GM21529 (cell line): ENCODE measurements around the gene TMEM131.
"Not testable (repeated sequence)": the region's sequence is repeated elsewhere in the genome, so short reads cannot be mapped to it uniquely, and the experiment has no call there.

Experiments
- ATAC-seq: cut with Tn5 transposase; IDR thresholded peaks from one replicate; pipeline ENCODE4 v1.9.1; 2021; ENCODE audit not compliant: unreplicated experiment

TMEM131 gene, protein sequence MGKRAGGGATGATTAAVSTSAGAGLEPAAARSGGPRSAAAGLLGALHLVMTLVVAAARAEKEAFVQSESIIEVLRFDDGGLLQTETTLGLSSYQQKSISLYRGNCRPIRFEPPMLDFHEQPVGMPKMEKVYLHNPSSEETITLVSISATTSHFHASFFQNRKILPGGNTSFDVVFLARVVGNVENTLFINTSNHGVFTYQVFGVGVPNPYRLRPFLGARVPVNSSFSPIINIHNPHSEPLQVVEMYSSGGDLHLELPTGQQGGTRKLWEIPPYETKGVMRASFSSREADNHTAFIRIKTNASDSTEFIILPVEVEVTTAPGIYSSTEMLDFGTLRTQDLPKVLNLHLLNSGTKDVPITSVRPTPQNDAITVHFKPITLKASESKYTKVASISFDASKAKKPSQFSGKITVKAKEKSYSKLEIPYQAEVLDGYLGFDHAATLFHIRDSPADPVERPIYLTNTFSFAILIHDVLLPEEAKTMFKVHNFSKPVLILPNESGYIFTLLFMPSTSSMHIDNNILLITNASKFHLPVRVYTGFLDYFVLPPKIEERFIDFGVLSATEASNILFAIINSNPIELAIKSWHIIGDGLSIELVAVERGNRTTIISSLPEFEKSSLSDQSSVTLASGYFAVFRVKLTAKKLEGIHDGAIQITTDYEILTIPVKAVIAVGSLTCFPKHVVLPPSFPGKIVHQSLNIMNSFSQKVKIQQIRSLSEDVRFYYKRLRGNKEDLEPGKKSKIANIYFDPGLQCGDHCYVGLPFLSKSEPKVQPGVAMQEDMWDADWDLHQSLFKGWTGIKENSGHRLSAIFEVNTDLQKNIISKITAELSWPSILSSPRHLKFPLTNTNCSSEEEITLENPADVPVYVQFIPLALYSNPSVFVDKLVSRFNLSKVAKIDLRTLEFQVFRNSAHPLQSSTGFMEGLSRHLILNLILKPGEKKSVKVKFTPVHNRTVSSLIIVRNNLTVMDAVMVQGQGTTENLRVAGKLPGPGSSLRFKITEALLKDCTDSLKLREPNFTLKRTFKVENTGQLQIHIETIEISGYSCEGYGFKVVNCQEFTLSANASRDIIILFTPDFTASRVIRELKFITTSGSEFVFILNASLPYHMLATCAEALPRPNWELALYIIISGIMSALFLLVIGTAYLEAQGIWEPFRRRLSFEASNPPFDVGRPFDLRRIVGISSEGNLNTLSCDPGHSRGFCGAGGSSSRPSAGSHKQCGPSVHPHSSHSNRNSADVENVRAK (N-terminal part only)

DNA sequence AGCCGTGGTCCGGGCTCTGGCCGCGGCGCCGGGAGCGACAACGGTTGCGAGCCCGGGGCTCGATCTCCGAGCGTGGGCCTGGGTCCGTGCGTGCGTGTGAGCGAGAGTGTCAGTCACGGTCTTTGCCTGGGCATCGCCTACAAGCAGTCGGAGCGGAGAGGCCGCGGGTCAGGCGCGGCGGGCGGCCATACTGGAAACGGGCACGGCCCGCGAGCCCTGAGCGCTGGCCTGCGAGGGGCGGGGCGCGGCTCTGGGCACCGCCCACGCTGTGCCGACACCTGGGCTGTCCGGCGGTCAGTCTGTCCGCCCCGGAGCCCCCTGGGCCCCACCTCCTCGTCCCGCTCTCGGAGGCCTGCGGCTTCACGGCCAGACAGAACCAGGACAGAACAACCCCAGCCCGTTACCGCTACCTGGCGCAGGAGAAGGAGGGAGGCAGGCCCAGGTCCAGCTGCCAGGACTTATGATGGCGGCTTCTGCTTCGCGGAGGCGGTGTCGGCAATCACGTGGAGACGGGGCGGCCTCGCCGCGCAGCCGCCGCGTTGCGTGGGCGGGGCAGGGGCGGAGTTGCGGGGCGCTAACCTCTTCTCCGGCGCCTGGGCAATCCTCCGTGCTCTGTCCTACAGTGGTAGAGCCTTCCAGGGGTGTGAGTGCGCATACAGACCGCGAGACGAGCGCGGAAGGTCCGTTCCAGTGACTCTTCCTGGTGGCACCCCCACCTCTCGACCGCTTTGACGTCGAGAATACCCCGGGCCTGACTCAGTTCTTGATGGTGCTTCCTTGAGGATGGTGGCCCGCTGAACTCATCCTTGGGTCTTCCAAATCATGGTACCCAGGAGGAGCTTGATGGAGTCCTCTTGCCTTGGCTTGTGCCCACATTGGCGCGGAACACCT is at the start of gene TMEM131:
TMEM131 (minus strand) TSS at position 215 of the 891 bp plus-strand sequence. CDS start 286 bp downstream, outside the sequence.
- peak; percentile 72 for ATAC-seq

DNA sequence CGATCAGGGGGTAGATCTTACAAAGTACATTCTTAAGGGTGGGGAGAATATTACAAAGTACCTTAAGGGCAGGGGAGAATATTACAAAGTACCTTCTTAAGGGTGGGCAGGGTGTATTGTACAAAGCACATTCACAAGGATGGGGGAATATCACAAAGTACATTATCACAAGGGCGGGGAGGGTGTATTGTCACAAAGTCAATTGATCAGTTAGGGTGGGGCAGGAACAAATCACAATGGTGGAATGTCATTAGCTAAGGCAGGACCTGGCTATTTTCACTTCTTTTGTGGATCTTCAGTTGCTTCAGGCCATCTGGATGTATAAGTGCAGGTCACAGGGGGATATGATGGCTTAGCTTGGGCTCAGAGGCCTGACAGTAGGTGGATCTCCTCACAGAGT is 49.0 kb upstream of the TMEM131 start:
- not testable (repeated sequence) for ATAC-seq

DNA sequence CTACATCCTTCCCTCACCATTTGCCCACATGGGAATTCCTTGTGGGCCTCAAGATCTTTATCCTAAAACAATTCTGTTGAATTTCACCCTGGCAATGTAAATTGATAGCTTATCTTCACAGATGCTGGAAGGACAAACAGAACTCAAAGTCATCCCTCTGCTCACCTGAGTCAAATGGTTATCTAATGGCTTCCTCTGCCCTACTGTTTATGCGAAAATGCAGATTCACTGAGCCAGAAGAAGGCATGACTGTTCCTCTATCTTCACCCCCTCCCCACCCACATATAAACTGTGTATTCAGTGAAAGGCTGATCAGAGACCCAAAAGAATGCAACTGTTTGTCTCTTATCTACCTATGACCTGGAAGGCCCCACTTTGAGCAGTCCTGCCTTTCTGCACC is 47.4 kb upstream of the TMEM131 start:
- ATAC-seq, result no peak

DNA sequence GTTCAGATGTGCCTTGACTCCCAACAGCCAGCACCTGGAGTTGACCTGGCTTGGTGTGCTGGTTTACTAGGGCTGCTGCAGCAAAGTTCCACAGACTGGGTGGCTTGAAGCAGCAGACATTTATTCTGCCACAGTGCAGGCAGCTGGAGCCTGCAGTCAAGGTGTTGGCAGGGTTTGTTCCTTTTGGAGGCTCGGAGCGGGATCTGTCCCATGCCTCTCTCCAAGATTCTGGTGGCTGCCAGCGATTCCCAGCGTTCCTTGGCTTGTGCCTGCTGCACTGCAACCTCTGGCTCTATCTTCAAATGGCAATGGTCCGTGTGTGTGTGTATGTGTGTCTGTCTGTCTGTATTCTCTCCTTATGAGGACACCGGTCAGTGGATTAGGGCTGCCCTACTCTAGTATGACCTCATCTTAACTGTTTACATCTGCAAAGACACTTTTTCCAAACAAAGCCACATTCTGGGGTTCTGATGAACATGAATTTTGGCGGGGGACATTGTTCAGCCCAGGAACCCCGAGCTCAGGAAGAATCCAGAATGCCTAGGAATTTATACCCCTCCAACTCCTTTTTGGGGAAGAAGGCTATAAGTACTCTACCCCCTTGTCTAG is 44.7 kb upstream of the TMEM131 start:
- no peak for ATAC-seq

DNA sequence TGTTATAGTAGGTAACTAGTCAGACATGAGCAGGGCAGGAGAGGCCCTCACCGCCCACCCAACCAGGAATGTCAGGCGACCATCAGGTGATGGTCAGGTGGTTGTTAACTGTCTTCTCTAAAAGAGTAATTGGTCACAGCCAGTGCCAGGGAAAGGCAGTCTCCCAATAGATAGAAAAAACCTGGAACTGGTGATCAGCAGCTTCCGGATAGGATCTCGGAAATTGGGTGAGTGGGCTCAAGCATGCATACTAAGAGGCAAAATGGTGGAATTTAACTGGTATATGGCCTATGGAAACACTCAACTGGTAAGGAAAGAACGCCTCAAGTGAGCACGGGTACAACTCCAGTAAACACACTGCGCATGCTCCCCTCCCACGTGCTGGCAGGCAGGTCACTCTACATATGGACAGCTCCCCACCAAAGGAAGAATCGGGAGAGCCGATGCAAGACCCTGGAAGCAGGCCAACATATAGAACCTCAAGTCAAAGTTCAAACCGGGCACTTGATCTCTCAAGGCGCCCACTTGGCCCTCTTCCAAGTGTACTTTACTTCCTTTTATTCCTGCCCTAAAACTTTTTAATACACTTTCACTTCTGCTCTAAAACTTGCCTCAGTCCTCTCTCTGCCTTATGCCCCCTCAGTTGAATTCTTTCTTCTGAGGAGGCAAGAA is 43.5 kb upstream of the TMEM131 start:
- ATAC-seq, result no peak

DNA sequence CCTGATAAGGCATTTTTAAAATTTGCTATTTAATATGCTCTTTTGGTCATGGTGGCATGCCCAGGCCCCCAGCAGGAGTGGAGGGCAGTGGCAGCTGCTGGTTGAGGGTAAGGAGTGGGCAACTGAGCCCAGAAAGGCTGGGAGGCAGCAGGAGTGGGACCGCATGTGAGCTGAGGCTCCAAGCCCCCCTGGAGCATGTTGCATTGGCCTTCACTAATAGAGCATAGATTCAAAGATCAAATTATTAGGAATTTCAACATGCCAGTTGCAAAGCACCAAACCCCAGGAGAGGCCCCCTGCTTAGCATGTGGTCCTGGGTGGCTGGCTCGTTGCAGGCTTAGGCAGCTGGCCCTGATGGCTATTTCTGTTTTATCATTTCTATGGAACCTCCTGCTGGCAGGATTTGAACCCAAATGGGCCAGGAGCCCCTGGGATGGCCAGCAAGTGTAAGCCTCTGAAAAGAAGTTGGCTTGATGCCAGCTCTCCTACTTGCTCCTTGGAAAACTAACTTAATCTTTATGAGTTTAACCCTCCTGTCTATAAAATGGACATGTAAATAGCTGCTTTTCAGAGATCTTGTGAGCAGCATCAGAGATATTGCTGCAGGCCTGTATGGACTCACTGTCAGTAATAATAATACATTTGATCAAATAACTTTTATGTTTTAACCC is 42.1 kb upstream of the TMEM131 start:
- ATAC-seq, result no peak

DNA sequence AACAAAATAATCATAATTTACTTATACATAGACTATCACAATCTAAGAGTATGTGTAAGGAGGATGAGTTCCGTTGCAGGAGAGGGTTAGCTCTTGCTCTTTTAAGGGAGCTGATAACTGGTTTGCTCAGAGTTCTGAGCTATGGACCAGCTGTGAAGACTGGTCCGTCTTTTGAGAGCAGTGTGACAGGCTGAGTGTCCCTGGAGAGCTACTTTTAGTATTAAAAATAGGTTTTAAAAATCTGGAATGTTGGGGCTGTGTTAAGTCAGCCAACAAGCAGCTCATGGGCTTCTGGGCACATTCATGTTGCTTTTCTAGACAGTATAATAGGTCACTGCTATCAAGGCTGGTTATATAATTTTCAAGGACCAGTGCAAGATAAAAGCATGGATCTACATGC is 41.5 kb upstream of the TMEM131 start:
- ATAC-seq, result no peak

DNA sequence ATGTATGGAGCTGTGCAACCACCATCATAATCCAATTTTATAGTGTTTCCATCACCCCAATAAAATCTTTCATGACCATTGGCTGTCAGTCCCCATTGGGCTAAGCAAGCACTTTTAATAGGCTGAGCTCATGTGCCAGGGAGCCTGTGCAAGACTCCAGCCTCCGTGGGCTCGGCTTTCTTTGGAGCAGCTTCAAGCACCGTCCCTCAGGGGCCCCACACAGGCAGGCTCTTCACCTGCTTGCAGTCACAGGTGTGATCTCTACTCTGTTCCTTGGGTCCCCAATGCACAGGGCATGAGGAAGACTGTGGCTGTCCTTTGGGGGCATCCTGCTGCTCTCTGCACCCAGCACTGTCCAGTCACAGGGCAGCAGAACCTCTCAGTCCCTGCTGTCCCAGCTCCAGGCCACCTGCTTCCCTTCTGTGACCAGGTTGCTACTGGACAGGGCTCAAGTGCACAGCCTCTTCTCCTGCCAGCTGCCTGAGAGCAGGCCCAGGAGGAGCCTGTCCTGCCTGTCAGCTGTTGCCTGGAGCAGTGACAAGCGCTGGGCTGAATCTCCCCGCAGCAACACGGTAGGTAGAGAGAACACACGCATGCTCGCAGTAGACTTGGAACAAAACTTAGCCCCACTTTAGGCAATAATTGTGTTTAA is 40.7 kb upstream of the TMEM131 start:
- no peak for ATAC-seq

DNA sequence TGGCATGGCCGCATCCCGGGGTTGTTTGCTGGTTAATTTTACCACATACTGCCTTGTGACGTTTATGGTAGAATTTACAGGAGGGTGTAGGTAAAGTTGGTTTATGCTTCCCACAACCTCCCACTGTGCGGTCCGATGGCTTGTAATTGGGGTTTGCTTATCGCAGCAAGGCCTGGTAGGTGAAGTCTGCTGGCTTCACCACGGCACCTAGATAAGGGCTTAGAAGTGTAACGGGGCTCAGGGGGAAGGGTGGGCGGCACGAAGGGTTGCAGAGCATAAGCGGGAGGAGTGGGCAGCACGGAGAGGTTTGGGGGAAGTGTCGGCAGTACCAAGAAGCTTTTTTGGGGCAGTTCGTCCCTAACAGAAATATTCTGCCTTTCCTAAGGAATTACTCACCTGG is 39.0 kb upstream of the TMEM131 start:
- no peak for ATAC-seq

DNA sequence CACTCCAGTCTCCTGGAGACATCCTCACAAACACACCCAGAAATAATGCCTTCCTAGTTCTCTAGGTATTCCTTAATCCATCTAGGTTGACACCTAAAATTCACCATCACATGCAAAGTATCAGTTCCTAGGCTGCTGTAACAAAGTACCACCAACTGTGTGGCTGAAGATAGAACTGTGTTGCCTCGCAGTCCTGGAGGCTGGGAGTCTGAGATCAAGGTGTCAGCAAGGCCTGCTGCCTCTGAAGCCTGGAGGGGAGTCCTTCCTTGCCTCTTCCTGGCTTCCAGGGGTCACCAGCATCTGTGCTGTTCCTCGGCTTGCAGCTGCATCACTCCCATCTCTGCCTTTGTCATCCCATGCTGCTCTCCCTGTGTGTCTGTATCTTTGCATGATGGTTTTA is 36.3 kb upstream of the TMEM131 start:
- ATAC-seq, result no peak

DNA sequence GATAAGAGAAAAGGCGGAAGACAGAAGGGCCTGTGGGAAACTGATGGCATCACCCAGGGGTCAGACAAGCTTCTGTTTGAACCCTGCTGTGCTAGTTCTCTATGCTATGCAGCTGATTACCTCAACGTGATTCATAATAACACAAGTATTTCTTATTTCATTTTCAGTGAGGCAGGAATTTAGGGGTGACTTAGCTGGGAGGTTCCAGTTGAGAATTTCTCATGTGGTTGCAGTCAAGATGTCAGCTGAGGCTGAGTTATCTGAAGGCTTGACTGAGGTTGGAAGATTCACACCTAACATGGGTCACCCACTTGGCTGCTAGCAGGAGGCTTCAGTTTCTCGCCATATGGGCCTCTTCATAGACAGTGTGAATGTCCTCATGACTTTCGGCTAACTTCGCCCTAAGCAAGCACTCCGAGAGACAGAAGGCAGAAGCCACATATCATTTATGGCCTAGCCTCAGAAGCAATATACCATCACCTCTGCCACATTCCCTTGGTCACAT is 34.0 kb upstream of the TMEM131 start:
- no peak for ATAC-seq

DNA sequence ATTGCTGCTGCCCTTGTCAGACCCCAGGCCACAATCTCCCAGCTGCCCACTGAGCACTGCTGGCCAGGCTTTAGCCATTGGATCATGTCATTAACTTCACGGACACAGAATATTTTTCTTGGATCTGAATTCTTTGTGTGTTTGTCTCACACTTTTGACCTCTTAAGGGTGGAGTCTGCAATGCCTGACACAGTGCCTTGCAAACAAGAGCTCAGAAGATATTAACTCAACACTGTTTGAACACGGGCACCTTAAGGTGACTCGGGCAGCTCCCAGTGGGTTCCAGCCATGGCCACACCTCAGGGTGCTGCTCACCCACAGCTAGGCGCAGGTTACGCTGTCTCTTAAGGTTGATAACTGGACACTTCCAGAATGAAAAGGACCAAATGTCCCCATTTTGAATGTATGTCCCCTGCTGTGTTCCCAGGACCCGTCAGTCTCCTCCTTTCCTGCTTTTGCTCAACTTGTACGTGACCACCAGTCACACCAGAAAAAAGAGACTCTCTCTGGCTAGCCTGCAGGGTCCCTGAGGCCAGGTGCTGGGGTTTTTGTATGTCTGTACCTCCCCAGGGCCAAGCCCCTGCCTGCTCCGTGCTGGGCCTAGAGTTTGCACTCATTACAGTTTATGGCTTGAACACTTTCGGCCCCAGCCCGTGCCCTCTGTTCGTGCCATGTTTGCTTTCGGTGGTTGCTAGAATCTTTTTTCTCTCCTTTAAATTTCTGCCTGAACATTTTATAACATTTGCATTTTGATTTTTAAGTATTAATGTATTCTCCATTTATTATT is 33.4 kb upstream of the TMEM131 start:
- ATAC-seq, result no peak

DNA sequence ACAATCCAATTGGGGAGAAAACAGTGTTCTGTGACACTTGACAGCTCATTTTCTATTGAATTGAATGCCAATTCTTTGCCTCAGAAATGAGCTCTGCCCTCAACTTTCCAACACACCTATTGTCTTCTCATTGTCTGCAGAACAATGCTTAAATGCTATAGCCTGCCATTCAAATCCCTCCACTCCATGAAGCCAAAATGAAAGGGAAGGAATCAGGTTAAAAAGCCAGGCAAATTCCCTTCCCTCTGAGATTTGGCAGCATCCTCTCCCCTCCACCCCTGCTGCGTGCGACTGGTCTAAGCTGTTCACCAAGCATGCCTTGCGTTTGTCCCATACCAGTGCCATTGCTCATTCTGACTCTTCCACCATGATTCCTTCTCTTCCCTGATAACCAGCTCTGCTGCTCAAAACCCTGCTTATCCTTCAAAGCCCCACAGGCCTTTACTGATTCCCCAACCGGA is 32.4 kb upstream of the TMEM131 start:
- ATAC-seq, result no peak

DNA sequence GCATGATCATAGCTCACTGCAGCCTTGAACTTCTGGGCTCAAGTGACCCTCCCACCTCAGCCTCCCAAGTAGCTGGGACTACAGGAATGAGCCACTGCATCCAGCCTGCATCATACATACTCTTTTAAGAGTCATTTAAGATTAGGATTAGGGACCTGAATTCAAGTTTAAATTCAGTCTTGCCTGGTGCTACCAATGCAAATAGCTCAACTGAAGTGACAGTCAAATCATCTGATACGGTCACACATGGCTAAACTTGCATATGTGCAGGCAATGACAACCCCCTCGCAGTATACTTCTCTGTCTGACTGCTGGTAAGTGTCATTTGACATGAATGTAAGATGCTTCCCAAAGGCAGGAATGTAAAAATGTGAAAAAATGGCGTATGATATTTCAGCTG is 31.8 kb upstream of the TMEM131 start:
- ATAC-seq, result peak; percentile 27

DNA sequence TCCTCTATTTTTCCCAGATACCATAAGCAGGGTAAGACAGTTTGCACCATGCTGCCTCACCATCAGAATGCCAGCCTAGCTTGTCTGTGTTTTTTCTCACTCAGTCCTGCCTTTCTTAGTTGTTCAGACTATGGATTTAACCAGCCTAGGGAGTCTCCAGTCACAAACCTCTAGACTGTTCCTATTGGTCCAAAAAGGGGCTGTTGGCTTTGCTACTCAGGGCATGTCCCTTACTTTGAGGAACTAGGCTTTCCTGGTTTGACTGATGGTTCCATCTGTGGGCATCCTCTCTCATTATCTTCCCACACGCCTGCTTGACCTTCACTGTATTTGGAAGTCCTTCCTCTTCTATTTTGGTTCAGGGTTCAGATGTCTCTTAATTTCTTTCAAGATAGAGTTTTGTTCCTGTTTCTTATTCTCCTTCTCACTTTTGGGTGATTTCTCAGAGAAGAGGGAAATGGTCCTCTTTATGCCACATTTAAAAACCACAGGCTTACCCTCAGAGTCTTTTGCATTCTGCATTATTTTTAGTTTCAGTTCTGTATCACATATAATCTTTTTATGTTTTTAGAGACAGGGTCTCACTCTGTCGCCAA is 31.3 kb upstream of the TMEM131 start:
- ATAC-seq, result peak; percentile 84

DNA sequence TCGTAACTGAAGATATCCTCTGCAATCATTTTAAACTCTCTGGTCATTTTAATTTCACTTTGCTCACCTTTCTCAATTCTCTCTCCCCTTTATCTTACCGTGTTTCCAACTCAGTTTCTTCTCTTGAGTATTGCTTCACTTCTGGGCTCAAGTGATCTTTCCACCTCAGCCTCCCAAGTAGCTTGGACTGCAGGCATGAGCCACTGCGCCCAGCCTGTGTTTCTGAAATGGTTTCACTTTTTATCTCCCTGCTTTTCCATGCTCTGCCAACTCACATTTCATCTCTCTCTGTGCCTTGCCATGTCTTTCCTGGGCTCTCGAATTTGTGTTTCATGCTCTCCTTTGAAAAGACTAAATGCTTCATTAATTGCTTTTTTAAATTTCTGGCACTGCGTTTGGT is 30.5 kb upstream of the TMEM131 start:
- ATAC-seq, result no peak
